Left lung (tissue), 14 donors: ENCODE data around the gene JCHAIN. TPM values are rescaled to one million over a fixed set of nuclear protein-coding genes. Genes with fewer than 3 reads are reported as not detected.

ENCODE experiments used
- ATAC-seq: fragments of 200-7000 bp; cut with Tn5 transposase; one replicate; pipeline ENCODE4 v1.9.1; 2020; ENCODE audit warnings: moderate library complexity
- DNase-seq, 4 donors: peaks; one replicate each; pipeline ENCODE4 v3.0.0-alpha.2; 2013 to 2020
- H3K27ac ChIP-seq, 2 donors: fragments of 200-600 bp; sonication (generic) in 1 of 2; one replicate each; pipeline versions ENCODE4 v1.5.0 to v1.8.0; 2020 to 2021
- H3K27me3 ChIP-seq, 2 donors: fragments of 200-600 bp; sonication (generic) in 1 of 2; one replicate each; pipeline versions ENCODE4 v1.5.0 to v1.8.0; 2020 to 2021
- H3K36me3 ChIP-seq, 2 donors: fragments of 200-600 bp; sonication (generic) in 1 of 2; one replicate each; pipeline versions ENCODE4 v1.5.0 to v1.8.0; 2020 to 2021
- H3K4me1 ChIP-seq, 2 donors: fragments of 200-600 bp; one replicate each; pipeline ENCODE4 v1.8.0; 2021
- H3K4me3 ChIP-seq, 2 donors: fragments of 200-600 bp; sonication (generic) in 1 of 2; one replicate each; pipeline versions ENCODE4 v1.5.0 to v1.8.0; 2020 to 2021; ENCODE audit warnings: mild to moderate bottlenecking in 1 of 2
- H3K9me3 ChIP-seq, 2 donors: fragments of 200-600 bp; sonication (generic) in 1 of 2; one replicate each; pipeline versions ENCODE4 v1.5.0 to v1.8.0; 2020 to 2021
- intact Hi-C, 2 donors: fragments of 100-400 bp; cut with DNase I; formaldehyde crosslinking; loops; one replicate each; pipeline versions ENCODE4 v1.11.2 to v1.14.2; 2022
- long read RNA-seq, 12 donors: library from polyadenylated mRNA in 2 of 12; unstranded in 2 of 12; transcript quantifications; one replicate each; pipeline ENCODE4 v2.0.0 and lab custom pipeline, GENCODE V29; 2019 to 2026
- polyA plus RNA-seq, 6 donors: library from polyadenylated mRNA; unstranded; fragments of 120-200 nt; gene quantifications; one replicate each; pipeline ENCODE4 v1.2.1, GENCODE V29; 2013; ENCODE audit not compliant: insufficient read length in 6 of 6
- total RNA-seq, 2 donors: library from RNA; stranded (reverse); fragmentation: NEBNext Ultra II Directional; extraction: Animal tissue kit (Norgen Biotek cat#: 25700); gene quantifications; one replicate each; pipeline ENCODE4 v1.2.1, GENCODE V29; 2021
- TF ChIP-seq, protein P1 (sequence below), 2 donors: fragments of 200-600 bp; sonication (generic) in 1 of 2; IDR thresholded peaks; one replicate each; pipeline versions ENCODE4 v1.5.0 to v1.8.0; 2021; ENCODE audit warnings: antibody characterized with exemption in 2 of 2
- donor health status: DM: no; HTN: yes; CAD: no.
- donor health status: DM: no; HTN: no; CAD: no.

JCHAIN gene
- 100 to 1,000 TPM in 1 of 2 donors, 10 to 100 TPM in 1; 92.6 to 184 TPM for total RNA-seq
- polyA plus RNA-seq = 1 to 10 TPM; 1.5 to 2.6 (median 2.2) TPM
- long read RNA-seq, donor 1, partial matches to known transcripts = 0 of 2 reads
- long read RNA-seq, donor 1, other reads (novel, unspliced or antisense) = 0 of 2 reads
- long read RNA-seq, donor 2, partial matches to known transcripts = 0 of 1 reads
- long read RNA-seq, donor 2, other reads (novel, unspliced or antisense) = 0 of 1 reads
- long read RNA-seq, donor 3 = 0 reads
- long read RNA-seq, donor 4, transcript JCHAIN-201 (4 exons, 1,438 nt) = major isoform, 58 of 65 reads
- long read RNA-seq, donor 4, partial matches to known transcripts = 0 of 65 reads
- long read RNA-seq, donor 4, other reads (novel, unspliced or antisense) = 7 of 65 reads
- long read RNA-seq, donor 5 = 0 reads
- long read RNA-seq, donor 6, partial matches to known transcripts = 7 of 9 reads
- long read RNA-seq, donor 6, other reads (novel, unspliced or antisense) = 0 of 9 reads
- long read RNA-seq, donor 7, partial matches to known transcripts = 0 of 1 reads
- long read RNA-seq, donor 7, other reads (novel, unspliced or antisense) = 0 of 1 reads
- long read RNA-seq, donor 8 = 0 reads
- long read RNA-seq, donor 9 = 0 reads
- long read RNA-seq, donor 10, transcript JCHAIN-201 (4 exons, 1,438 nt) = major isoform, 63 of 66 reads
- long read RNA-seq, donor 10, partial matches to known transcripts = 1 of 66 reads
- long read RNA-seq, donor 10, other reads (novel, unspliced or antisense) = 1 of 66 reads
- long read RNA-seq, donor 11, partial matches to known transcripts = 229 of 256 reads
- long read RNA-seq, donor 11, other reads (novel, unspliced or antisense) = 27 of 256 reads
- long read RNA-seq, donor 12, partial matches to known transcripts = 21 of 21 reads
- long read RNA-seq, donor 12, other reads (novel, unspliced or antisense) = 0 of 21 reads

DNA sequence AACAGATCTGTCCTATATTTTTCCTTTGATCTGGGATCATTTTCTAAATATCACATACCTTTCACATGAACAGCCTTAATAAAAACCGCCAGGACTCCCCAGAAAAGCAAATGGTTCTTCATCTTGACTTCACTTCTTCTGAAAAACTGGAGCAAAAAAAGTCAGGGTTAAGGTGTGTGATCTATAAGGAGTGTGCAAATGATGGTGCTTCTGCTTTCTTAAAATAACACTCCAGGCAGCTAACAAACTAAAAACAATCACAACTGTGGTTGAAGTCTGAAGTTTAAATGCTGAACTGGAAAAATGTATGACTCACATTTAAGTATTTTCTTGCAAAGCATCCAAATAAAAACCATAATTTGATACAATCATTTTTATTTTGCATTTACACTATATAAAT lies at the start of gene JCHAIN:
Gene JCHAIN, minus strand, starts transcription at position 140 of the 400 bp plus-strand sequence. Its CDS starts 18 bp downstream, at position 122.
- no peaks in the 10 kb centered on the region for H3K9me3 ChIP-seq
- H3K27ac ChIP-seq = peak within 1 kb of the TSS in 1 of 2 donors; percentile 16
- H3K4me3 ChIP-seq = no peak within 1 kb of the TSS
- H3K4me1 ChIP-seq = no peaks in the 10 kb centered on the region
- no peaks in the 10 kb centered on the region for H3K36me3 ChIP-seq
- peak; percentile 17 for ATAC-seq
- no peak for DNase-seq
- TF ChIP-seq, protein P1, sequence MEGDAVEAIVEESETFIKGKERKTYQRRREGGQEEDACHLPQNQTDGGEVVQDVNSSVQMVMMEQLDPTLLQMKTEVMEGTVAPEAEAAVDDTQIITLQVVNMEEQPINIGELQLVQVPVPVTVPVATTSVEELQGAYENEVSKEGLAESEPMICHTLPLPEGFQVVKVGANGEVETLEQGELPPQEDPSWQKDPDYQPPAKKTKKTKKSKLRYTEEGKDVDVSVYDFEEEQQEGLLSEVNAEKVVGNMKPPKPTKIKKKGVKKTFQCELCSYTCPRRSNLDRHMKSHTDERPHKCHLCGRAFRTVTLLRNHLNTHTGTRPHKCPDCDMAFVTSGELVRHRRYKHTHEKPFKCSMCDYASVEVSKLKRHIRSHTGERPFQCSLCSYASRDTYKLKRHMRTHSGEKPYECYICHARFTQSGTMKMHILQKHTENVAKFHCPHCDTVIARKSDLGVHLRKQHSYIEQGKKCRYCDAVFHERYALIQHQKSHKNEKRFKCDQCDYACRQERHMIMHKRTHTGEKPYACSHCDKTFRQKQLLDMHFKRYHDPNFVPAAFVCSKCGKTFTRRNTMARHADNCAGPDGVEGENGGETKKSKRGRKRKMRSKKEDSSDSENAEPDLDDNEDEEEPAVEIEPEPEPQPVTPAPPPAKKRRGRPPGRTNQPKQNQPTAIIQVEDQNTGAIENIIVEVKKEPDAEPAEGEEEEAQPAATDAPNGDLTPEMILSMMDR (IDR thresholded peaks at IDR 0.05) = no peak
- no peaks in the 10 kb centered on the region for H3K27me3 ChIP-seq
- intact Hi-C loops = no loop called here

DNA sequence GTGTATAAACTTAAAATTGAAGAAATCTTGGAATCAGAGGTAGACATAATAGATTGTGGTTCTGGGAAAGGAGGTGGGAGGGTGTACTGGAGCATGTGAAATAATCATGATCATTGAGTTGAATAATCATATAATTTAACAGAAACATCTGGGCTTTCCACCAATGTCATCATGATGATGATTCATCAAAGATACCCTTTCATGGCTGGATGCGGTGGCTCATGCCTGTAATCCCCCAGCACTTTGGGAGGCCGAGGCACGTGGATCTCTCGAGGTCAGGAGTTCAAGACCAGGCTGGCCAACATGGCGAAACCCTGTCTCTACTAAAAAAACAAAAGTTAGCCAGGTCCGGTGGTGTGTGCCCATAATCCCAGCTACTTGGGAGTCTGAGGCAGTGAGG lies 48.8 kb upstream of the JCHAIN start:
- TF ChIP-seq, protein P1 (IDR thresholded peaks at IDR 0.05) = no peak
- no peaks in the 10 kb centered on the region for H3K27me3 ChIP-seq
- H3K4me3 ChIP-seq = no peak overlapping the region
- peak overlapping the region in 1 of 2 donors; percentile 40 for H3K27ac ChIP-seq
- intact Hi-C loops = no loop called here
- no peak for DNase-seq
- H3K4me1 ChIP-seq = peaks cover 13 to 48% of the 10 kb centered on the region in 2 donors
- no peak for ATAC-seq
- H3K9me3 ChIP-seq = no peaks in the 10 kb centered on the region
- no peaks in the 10 kb centered on the region for H3K36me3 ChIP-seq

DNA sequence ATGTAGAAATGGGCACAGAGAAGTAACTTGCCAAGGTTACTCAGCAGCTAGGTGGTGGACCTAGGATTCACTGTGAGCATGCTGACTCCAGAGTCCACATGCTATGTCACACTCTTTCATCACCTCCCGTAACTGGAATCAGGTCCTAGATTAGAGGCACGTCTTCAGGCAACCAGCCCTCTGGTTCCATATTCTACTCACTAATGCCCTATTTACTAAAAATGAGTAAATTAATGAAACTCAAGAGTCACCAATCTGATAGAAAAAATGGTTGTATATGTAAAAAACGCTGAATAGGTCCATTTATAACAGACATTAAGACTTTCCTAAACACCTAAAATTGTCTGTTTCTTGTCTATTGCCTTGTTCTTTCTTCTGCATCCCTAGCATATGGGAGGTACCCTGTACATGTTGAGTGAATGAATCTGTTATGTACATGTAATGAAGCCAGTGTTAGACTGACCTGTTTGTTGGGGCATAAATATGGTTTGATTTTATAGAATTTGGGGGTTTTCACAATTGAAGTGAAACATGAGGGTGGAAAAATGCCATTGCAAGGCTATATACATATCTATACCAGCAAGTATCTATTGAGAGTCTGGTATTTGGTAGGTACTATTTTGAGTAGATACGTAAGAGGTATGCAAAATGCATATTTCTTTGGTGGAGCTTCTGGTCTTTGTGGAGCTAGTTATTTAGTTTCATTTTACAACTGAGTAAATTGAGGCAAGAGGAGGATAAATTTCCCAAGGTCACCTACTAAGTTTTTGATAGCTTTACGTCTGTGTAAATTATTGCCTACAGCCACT lies 48.0 kb upstream of the JCHAIN start:
- ATAC-seq (peak; percentile 33), DNase-seq (no peak)
- no peak overlapping the region for H3K4me3 ChIP-seq
- H3K27me3 ChIP-seq = no peaks in the 10 kb centered on the region
- H3K9me3 ChIP-seq = no peaks in the 10 kb centered on the region
- H3K27ac ChIP-seq = peak overlapping the region in 1 of 2 donors; percentile 55
- H3K4me1 ChIP-seq = peaks cover 13 to 49% of the 10 kb centered on the region in 2 donors
- TF ChIP-seq, protein P1 (IDR thresholded peaks at IDR 0.05) = no peak
- H3K36me3 ChIP-seq = no peaks in the 10 kb centered on the region
- intact Hi-C loops = no loop called here

DNA sequence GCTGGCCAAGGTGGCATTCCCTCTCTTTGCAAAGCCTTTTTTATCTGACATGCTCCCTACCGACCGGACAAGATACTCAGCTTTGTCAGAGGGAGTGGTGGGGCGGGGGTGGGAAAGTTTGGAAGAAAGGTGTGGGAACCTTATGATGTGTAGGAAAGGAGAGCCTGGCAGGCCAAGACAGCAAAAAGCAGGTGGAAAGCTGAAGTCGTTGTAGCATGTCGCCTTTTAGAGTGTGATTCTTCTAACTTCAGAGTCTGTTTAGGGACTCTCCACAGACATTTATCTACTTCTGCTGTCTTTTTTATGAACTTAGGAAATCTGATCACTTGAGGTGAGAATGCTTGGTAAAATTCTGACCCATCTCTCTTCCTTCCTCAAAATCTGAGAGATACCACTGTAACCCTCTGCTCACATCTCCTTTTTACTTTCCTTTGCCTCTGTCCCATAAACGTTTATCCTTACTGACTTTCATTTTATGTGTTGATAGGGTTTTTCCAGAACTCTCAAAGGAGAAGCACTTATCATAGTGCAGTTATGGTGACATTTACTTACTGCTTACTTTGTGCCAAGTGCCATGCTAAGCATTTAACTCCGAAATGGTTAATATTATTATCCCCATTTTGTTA lies 47.3 kb upstream of the JCHAIN start:
- H3K27ac ChIP-seq = peak overlapping the region in 1 of 2 donors; percentile 55
- TF ChIP-seq, protein P1 (IDR thresholded peaks at IDR 0.05) = no peak
- no peaks in the 10 kb centered on the region for H3K36me3 ChIP-seq
- ATAC-seq = peak; percentile 12
- no peak for DNase-seq
- H3K27me3 ChIP-seq = no peaks in the 10 kb centered on the region
- no peaks in the 10 kb centered on the region for H3K9me3 ChIP-seq
- intact Hi-C loops = no loop called here
- peaks cover 13 to 46% of the 10 kb centered on the region in 2 donors for H3K4me1 ChIP-seq
- no peak overlapping the region for H3K4me3 ChIP-seq
